ENCODE measurements around the gene ZBTB16.
A peak's percentile ranks its signal among the peaks of the same experiment; 100 is the strongest.

ZBTB16 gene

DNA sequence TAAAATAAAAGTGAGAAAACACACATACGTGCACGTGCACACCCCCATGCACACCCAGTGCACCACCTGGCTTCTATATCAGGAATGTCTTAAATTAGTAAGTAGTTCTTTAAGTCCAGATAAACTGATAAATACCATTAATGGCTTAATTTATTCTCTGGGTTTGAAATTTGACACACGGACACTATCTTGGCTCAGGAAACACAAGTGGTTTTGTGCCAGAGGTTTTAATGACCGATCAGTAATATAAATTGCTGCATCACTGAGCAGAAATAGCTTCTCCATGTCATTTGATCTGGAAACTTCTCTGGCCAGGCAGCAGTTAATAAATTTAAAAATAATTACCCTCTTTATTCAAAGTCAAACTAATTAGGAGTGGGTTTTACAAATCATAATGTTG, 135.2 kb downstream of the ZBTB16 start:
- WGBS (ENCODE audit: extremely low coverage, insufficient coverage, low lambda C conversion rate): no CpG with 5 or more reads among the region's 4 CpGs
- H3K27ac ChIP-seq (ENCODE audit: low read depth, low read length): no peak overlapping the region

DNA sequence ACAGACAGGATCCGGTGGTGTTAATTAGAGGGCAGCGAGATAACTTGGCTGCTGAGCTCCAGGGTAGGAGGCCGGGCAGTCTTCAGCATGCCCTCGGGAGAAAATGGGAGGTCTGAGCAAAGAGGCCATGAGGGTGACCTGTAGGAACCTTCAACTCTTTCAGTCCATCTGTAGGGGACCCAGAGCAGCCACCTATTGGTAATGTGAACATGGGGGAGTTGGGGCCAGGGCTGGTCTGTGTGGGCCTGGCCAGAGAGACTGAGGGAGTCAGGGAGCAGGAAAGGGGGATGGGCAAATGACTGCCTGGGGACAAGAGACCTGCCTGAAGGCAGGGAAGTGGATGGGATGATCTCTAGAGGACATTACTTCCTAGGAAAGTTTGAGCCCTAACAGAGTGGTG, 135.6 kb downstream of the ZBTB16 start:
- no peak overlapping the region for H2BK5ac ChIP-seq (ENCODE audit: low read length)
- no peaks in the 10 kb centered on the region for H3K79me1 ChIP-seq (ENCODE audit: low read length)
- H3K4ac ChIP-seq (ENCODE audit: low read depth, low read length): no peak overlapping the region
- no peak overlapping the region for H3K18ac ChIP-seq (ENCODE audit: low read length)
- H3K4me2 ChIP-seq (ENCODE audit: low read length): no peak overlapping the region
- no peak overlapping the region for H2BK15ac ChIP-seq (replicated peaks; ENCODE audit: low read depth)
- no peak overlapping the region for H3K9ac ChIP-seq (ENCODE audit: low read length)
- no peak overlapping the region for H3K23ac ChIP-seq (ENCODE audit: low read length)
- no peak overlapping the region for H3K56ac ChIP-seq (ENCODE audit: low read length)
- H3K36me3 ChIP-seq (ENCODE audit: control insufficient read depth, insufficient read depth, low read length): no peaks in the 10 kb centered on the region
- no peak for DNase-seq
- no peak overlapping the region for H4K8ac ChIP-seq (ENCODE audit: low read depth, low read length)
- no peaks in the 10 kb centered on the region for H3K4me1 ChIP-seq (ENCODE audit: control insufficient read depth, low read depth, low read length)
- H2BK120ac ChIP-seq (ENCODE audit: low read depth, low read length): no peak overlapping the region
- H2AK5ac ChIP-seq (ENCODE audit: low read length): no peak overlapping the region
- H3K27me3 ChIP-seq (ENCODE audit: insufficient read depth, low read length, poor library complexity): no peaks in the 10 kb centered on the region
- WGBS (ENCODE audit: extremely low coverage, insufficient coverage, low lambda C conversion rate): no CpG with 5 or more reads among the region's 4 CpGs
- no peak overlapping the region for H3K4me3 ChIP-seq (ENCODE audit: low read length)
- no peak overlapping the region for H4K5ac ChIP-seq (ENCODE audit: low read length)
- no peak overlapping the region for H3K27ac ChIP-seq (ENCODE audit: low read depth, low read length)
- H3K79me2 ChIP-seq (ENCODE audit: control insufficient read depth, insufficient read depth, low read length): no peaks in the 10 kb centered on the region

More for the DNA sequence above, 135.2 kb downstream of the ZBTB16 start:
- H3K9ac ChIP-seq (ENCODE audit: low read length): no peak overlapping the region
- H2BK5ac ChIP-seq (ENCODE audit: low read length): no peak overlapping the region
- no peak overlapping the region for H2AK5ac ChIP-seq (ENCODE audit: low read length)
- no peaks in the 10 kb centered on the region for H3K4me1 ChIP-seq (ENCODE audit: control insufficient read depth, low read depth, low read length)
- H2BK15ac ChIP-seq (replicated peaks; ENCODE audit: low read depth): no peak overlapping the region
- no peak overlapping the region for H3K4me2 ChIP-seq (ENCODE audit: low read length)
- no peak overlapping the region for H3K18ac ChIP-seq (ENCODE audit: low read length)
- H3K4ac ChIP-seq (ENCODE audit: low read depth, low read length): no peak overlapping the region
- no peaks in the 10 kb centered on the region for H3K79me2 ChIP-seq (ENCODE audit: control insufficient read depth, insufficient read depth, low read length)
- no peaks in the 10 kb centered on the region for H3K79me1 ChIP-seq (ENCODE audit: low read length)
- no peak overlapping the region for H2BK120ac ChIP-seq (ENCODE audit: low read depth, low read length)
- DNase-seq: no peak
- no peak overlapping the region for H3K23ac ChIP-seq (ENCODE audit: low read length)
- H3K36me3 ChIP-seq (ENCODE audit: control insufficient read depth, insufficient read depth, low read length): no peaks in the 10 kb centered on the region
- no peaks in the 10 kb centered on the region for H3K27me3 ChIP-seq (ENCODE audit: insufficient read depth, low read length, poor library complexity)
- H4K8ac ChIP-seq (ENCODE audit: low read depth, low read length): no peak overlapping the region
- no peak overlapping the region for H3K56ac ChIP-seq (ENCODE audit: low read length)
- H3K4me3 ChIP-seq (ENCODE audit: low read length): no peak overlapping the region
- H4K5ac ChIP-seq (ENCODE audit: low read length): no peak overlapping the region

DNA sequence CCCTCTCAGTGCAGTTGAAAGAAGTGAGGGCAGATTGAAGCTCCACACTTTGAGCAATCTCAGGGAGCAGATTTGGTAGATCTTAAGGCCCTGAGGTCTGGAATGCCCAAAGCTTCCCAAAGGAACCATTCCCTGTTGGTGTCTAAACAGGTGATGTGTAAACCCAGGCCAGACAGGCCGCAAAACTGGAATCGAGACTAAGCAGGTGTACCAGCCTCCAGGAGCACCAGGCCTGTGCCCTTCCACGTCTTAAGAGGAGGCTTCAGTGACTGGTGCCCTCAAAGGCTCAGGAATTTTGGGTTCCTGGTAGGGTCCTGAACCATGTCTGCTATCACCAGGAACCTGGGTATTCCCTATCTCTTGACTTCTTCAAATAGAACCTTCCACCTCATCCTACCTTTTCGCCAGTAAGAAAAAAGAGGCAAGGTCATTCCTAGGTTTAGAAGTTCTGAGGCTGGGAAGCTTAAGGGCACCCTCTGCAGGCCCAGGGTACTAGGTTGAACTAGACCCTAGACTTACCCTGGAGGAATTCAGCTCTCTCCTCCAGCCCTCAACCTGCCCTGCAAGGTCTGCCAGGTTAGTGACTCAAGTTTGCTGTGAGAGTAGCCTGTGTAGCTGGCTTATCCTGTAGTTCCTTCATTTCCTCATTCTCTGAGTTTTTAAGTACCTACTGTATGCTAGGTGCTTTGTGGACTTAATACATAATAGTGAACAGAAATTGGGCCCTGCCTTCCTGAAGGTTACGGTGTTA, 136.6 kb downstream of the ZBTB16 start:
- Histone ChIP-seq H2BK120ac (ENCODE audit: low read depth, low read length) (no peak overlapping the region), H3K27me3 (ENCODE audit: insufficient read depth, low read length, poor library complexity) (no peaks in the 10 kb centered on the region), H2BK5ac (ENCODE audit: low read length) (no peak overlapping the region), H4K8ac (ENCODE audit: low read depth, low read length) (no peak overlapping the region), H3K4me1 (ENCODE audit: control insufficient read depth, low read depth, low read length) (no peaks in the 10 kb centered on the region), H3K4ac (ENCODE audit: low read depth, low read length) (no peak overlapping the region), H2AK5ac (ENCODE audit: low read length) (no peak overlapping the region), H4K5ac (ENCODE audit: low read length) (no peak overlapping the region), H3K18ac (ENCODE audit: low read length) (no peak overlapping the region), H3K56ac (ENCODE audit: low read length) (no peak overlapping the region), H3K27ac (ENCODE audit: low read depth, low read length) (no peak overlapping the region), H2BK15ac (replicated peaks; ENCODE audit: low read depth) (no peak overlapping the region), H3K4me2 (ENCODE audit: low read length) (no peak overlapping the region), H3K79me1 (ENCODE audit: low read length) (no peaks in the 10 kb centered on the region), H3K4me3 (ENCODE audit: low read length) (no peak overlapping the region), H3K9ac (ENCODE audit: low read length) (no peak overlapping the region), H3K36me3 (ENCODE audit: control insufficient read depth, insufficient read depth, low read length) (no peaks in the 10 kb centered on the region), H3K79me2 (ENCODE audit: control insufficient read depth, insufficient read depth, low read length) (no peaks in the 10 kb centered on the region), H3K23ac (ENCODE audit: low read length) (no peak overlapping the region)
- no CpG with 5 or more reads among the region's 5 CpGs for WGBS (ENCODE audit: extremely low coverage, insufficient coverage, low lambda C conversion rate)
- peak; percentile 36 for DNase-seq

DNA sequence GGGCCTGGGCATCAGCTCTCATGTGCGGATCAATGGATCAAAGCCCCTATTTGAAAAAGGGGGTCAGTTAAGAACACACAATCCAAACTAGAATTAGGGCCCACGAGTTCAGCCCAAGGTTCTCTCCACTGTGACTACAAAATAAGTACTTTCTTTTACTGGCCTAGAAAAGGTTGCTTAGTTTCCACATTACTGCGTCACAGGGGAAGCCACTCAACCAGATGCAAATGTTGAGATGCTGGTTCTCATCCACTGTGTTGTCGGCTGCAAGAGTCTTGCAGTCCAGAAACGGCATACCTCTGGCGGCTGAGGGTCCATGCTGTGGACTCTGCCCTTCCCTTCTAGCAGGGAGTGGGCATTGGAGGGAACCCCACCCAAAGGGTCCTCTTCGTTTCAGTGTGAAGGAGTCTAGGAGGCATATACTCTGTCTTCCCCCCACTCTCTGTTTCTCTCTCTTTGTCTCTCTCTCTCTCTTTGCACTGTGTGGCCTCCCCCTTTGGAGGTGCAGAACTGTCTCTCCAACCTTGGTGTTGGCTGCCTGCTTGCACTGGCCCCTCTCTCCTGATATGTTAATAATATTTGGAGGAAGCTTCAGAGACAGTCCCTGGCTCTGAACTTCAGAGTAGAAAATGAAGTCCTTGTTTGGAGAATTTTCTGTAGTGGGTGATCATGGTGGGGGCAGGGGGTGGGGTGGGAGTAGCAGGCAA, 137.6 kb downstream of the ZBTB16 start:
- no peak overlapping the region for H3K23ac ChIP-seq (ENCODE audit: low read length)
- no peak overlapping the region for H4K8ac ChIP-seq (ENCODE audit: low read depth, low read length)
- H2BK15ac ChIP-seq (replicated peaks; ENCODE audit: low read depth): no peak overlapping the region
- no peak overlapping the region for H3K4ac ChIP-seq (ENCODE audit: low read depth, low read length)
- H3K4me2 ChIP-seq (ENCODE audit: low read length): no peak overlapping the region
- H3K56ac ChIP-seq (ENCODE audit: low read length): no peak overlapping the region
- H3K27ac ChIP-seq (ENCODE audit: low read depth, low read length): no peak overlapping the region
- H3K4me3 ChIP-seq (ENCODE audit: low read length): no peak overlapping the region
- no peaks in the 10 kb centered on the region for H3K4me1 ChIP-seq (ENCODE audit: control insufficient read depth, low read depth, low read length)
- H2AK5ac ChIP-seq (ENCODE audit: low read length): no peak overlapping the region
- no peaks in the 10 kb centered on the region for H3K36me3 ChIP-seq (ENCODE audit: control insufficient read depth, insufficient read depth, low read length)
- no peak overlapping the region for H3K9ac ChIP-seq (ENCODE audit: low read length)
- no peak overlapping the region for H3K18ac ChIP-seq (ENCODE audit: low read length)
- no CpG with 5 or more reads among the region's 7 CpGs for WGBS (ENCODE audit: extremely low coverage, insufficient coverage, low lambda C conversion rate)
- H4K5ac ChIP-seq (ENCODE audit: low read length): no peak overlapping the region
- no peak for DNase-seq
- H3K27me3 ChIP-seq (ENCODE audit: insufficient read depth, low read length, poor library complexity): no peaks in the 10 kb centered on the region
- no peak overlapping the region for H2BK5ac ChIP-seq (ENCODE audit: low read length)
- H2BK120ac ChIP-seq (ENCODE audit: low read depth, low read length): no peak overlapping the region
- H3K79me1 ChIP-seq (ENCODE audit: low read length): no peaks in the 10 kb centered on the region
- no peaks in the 10 kb centered on the region for H3K79me2 ChIP-seq (ENCODE audit: control insufficient read depth, insufficient read depth, low read length)

DNA sequence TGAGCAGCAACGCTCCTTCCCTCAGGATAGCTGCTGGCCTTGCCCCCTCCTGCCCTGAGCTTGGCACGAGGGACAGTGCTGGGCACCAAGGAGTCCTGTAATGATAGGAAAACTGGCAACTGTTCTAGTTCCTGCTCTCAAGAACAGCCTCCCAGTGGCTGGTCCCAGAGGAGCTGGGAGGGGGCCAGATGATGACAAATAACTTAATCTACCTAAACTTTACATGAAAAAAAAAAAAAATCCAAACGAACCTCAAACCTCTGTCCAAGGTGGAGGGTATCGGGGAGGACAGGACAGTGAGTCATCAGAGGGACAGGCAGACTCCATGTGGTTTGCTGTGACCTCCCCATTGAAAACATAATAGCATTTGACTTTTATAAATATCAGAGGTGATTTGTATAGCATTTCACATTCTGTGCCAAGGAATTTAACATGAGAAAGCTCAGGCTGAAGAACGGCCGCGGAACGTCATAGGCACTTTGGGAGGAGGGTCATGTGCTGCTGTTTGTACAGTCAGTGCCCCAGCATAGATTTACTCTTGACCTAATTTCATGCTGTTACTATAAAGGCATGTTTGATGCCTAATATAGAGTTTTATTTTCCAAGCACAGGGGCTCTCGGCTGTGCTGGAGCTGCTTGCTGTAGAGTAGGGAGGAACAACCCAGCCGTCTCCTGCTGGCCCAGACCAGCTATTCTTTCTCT, 138.4 kb downstream of the ZBTB16 start:
- Histone ChIP-seq H3K79me1 (ENCODE audit: low read length) (no peaks in the 10 kb centered on the region), H3K36me3 (ENCODE audit: control insufficient read depth, insufficient read depth, low read length) (no peaks in the 10 kb centered on the region), H3K4me1 (ENCODE audit: control insufficient read depth, low read depth, low read length) (no peaks in the 10 kb centered on the region), H3K4me2 (ENCODE audit: low read length) (no peak overlapping the region), H2BK15ac (replicated peaks; ENCODE audit: low read depth) (no peak overlapping the region), H3K4ac (ENCODE audit: low read depth, low read length) (no peak overlapping the region), H3K9ac (ENCODE audit: low read length) (no peak overlapping the region), H2BK120ac (ENCODE audit: low read depth, low read length) (no peak overlapping the region), H3K56ac (ENCODE audit: low read length) (no peak overlapping the region), H2AK5ac (ENCODE audit: low read length) (no peak overlapping the region), H3K18ac (ENCODE audit: low read length) (no peak overlapping the region), H4K8ac (ENCODE audit: low read depth, low read length) (no peak overlapping the region), H3K23ac (ENCODE audit: low read length) (no peak overlapping the region), H2BK5ac (ENCODE audit: low read length) (no peak overlapping the region), H4K5ac (ENCODE audit: low read length) (no peak overlapping the region), H3K27ac (ENCODE audit: low read depth, low read length) (no peak overlapping the region), H3K79me2 (ENCODE audit: control insufficient read depth, insufficient read depth, low read length) (no peaks in the 10 kb centered on the region), H3K27me3 (ENCODE audit: insufficient read depth, low read length, poor library complexity) (no peaks in the 10 kb centered on the region), H3K4me3 (ENCODE audit: low read length) (no peak overlapping the region)
- no CpG with 5 or more reads among the region's 10 CpGs for WGBS (ENCODE audit: extremely low coverage, insufficient coverage, low lambda C conversion rate)
- no peak for DNase-seq
